SK-N-SH (cell line): ENCODE results near the gene NDEL1. TPM values are rescaled to one million over a fixed set of nuclear protein-coding genes. Genes with fewer than 3 reads are reported as not detected.

Experiments
- CTCF ChIA-PET: fragments of 300-600, 350-600 bp; formaldehyde crosslinking; extraction: SDS; loops from one replicate; lab custom pipeline; 2021; lab: Yijun Ruan, JAX
- POLR2A ChIA-PET: fragments of 350-600 bp; sonication (Branson Sonifier 250); formaldehyde crosslinking; extraction: SDS; loops from one replicate; lab custom pipeline; 2020; ENCODE audit warnings: antibody characterized with exemption, inconsistent platforms; lab: Yijun Ruan, JAX
- DNase-seq: peaks from one replicate; pipeline ENCODE4 v3.0.0; 2012
- H2AFZ ChIP-seq: fragments of 200-600 bp; sonication (generic); 2 replicates; pipeline ENCODE4 v1.8.1; 2016; ENCODE audit warnings: antibody characterized with exemption, mild to moderate bottlenecking, low read depth
- H3F3A ChIP-seq: fragments of 200-600 bp; sonication (generic); replicated peaks from 2 replicates; pipeline ENCODE3; 2016; ENCODE audit warnings: antibody characterized with exemption, mild to moderate bottlenecking; ENCODE audit not compliant: insufficient read depth
- H3K27ac ChIP-seq, 2 experiments: fragments of 200-500 bp in 1 of 2; fragments of 200-600 bp in 1 of 2; sonication (Bioruptor generic) in 1 of 2; sonication (generic), shearing (Covaris generic) in 1 of 2; 2 replicates each; pipeline versions ENCODE4 v1.5.1 to v1.6.1; 2014 to 2016; ENCODE audit warnings: low read depth in 2 of 2, inconsistent platforms in 1 of 2, low read length in 1 of 2, mild to moderate bottlenecking in 1 of 2, mixed read lengths in 1 of 2
- H3K27me3 ChIP-seq: fragments of 200-600 bp; sonication (generic), shearing (Covaris generic); 2 replicates; pipeline ENCODE4 v1.6.1; 2016; ENCODE audit warnings: mixed run types; ENCODE audit not compliant: insufficient read depth
- H3K36me3 ChIP-seq, 2 experiments: fragments of 200-500 bp in 1 of 2; fragments of 200-600 bp in 1 of 2; sonication (Bioruptor generic) in 1 of 2; sonication (generic) in 1 of 2; replicated peaks in 1 of 2; 2 replicates each; pipeline versions ENCODE3 to v1.5.1; 2014 to 2016; ENCODE audit warnings: low read length in 1 of 2, mild to moderate bottlenecking in 1 of 2; ENCODE audit not compliant: insufficient read depth in 2 of 2, control insufficient read depth in 1 of 2
- H3K4me1 ChIP-seq, 2 experiments: fragments of 200-500 bp in 1 of 2; fragments of 200-600 bp in 1 of 2; sonication (Bioruptor generic) in 1 of 2; sonication (generic), shearing (Covaris generic) in 1 of 2; 2 replicates each; pipeline versions ENCODE4 v1.5.1 to v1.6.1; 2014 to 2016; ENCODE audit warnings: low read depth in 1 of 2, low read length in 1 of 2, mixed run types in 1 of 2; ENCODE audit not compliant: insufficient read depth in 2 of 2, control insufficient read depth in 1 of 2
- H3K4me2 ChIP-seq: fragments of 200-600 bp; sonication (generic), shearing (Covaris generic); 2 replicates; pipeline ENCODE4 v1.6.1; 2017; ENCODE audit warnings: mixed run types
- H3K4me3 ChIP-seq, 2 experiments: fragments of 200-500 bp in 1 of 2; fragments of 200-600 bp in 1 of 2; sonication (Bioruptor generic) in 1 of 2; sonication (generic), shearing (Covaris generic) in 1 of 2; 2 replicates each; pipeline versions ENCODE4 v1.5.1 to v1.8.1; 2014 to 2016; ENCODE audit warnings: low read depth in 2 of 2, inconsistent platforms in 1 of 2, low read length in 1 of 2, mild to moderate bottlenecking in 1 of 2, mixed read lengths in 1 of 2, moderate library complexity in 1 of 2
- H3K79me2 ChIP-seq: fragments of 200-600 bp; sonication (generic); 2 replicates; pipeline ENCODE4 v1.8.1; 2017; ENCODE audit warnings: mild to moderate bottlenecking; ENCODE audit not compliant: insufficient read depth
- H3K9ac ChIP-seq: fragments of 200-600 bp; sonication (generic); 2 replicates; pipeline ENCODE4 v1.6.1; 2017; ENCODE audit warnings: mixed run types
- H3K9me2 ChIP-seq: fragments of 200-600 bp; sonication (generic); 2 replicates; pipeline ENCODE4 v1.6.1; 2017; ENCODE audit warnings: mixed run types
- H3K9me3 ChIP-seq: fragments of 200-600 bp; sonication (generic); 2 replicates; pipeline ENCODE4 v1.6.1; 2017; ENCODE audit warnings: mixed run types, mild to moderate bottlenecking, moderate library complexity
- H4K20me1 ChIP-seq: fragments of 200-600 bp; sonication (generic); 2 replicates; pipeline ENCODE4 v1.6.1; 2017; ENCODE audit warnings: mild to moderate bottlenecking, mixed run types; ENCODE audit not compliant: insufficient read depth
- CHD2 ChIP-seq: fragments of 150-350 bp; IDR thresholded peaks from 2 replicates; pipeline ENCODE4 v1.6.1; 2018; ENCODE audit warnings: low read length; ENCODE audit not compliant: partially characterized antibody
- ELF1 ChIP-seq: IDR thresholded peaks from 2 replicates; pipeline ENCODE4 v1.4.0; 2012
- EP300 ChIP-seq, 2 experiments: IDR thresholded peaks; 2 replicates each; pipeline versions ENCODE4 v1.4.0 to v1.6.1; 2012; ENCODE audit warnings: borderline replicate concordance in 1 of 2, low read depth in 1 of 2, low read length in 1 of 2
- EZH2phosphoT487 ChIP-seq: fragments of 200-600 bp; sonication (generic); IDR thresholded peaks from 2 replicates; pipeline ENCODE4 v1.6.1; 2017; ENCODE audit warnings: low read depth, mixed run types, mild to moderate bottlenecking, antibody characterized with exemption, moderate library complexity, borderline replicate concordance
- GATA2 ChIP-seq: sonication (generic); formaldehyde crosslinking; IDR thresholded peaks from 2 replicates; pipeline ENCODE4 v1.5.0; 2020; ENCODE audit warnings: mild to moderate bottlenecking, missing genetic modification reagents
- JUND ChIP-seq: IDR thresholded peaks from 2 replicates; pipeline ENCODE4 v1.4.0; 2012
- MEF2A ChIP-seq: IDR thresholded peaks from 2 replicates; pipeline ENCODE4 v1.4.0; 2012; ENCODE audit warnings: low read depth, borderline replicate concordance
- NRF1 ChIP-seq: IDR thresholded peaks from 2 replicates; pipeline ENCODE4 v1.6.1; 2012; ENCODE audit warnings: low read depth, mild to moderate bottlenecking, low read length
- POLR2AphosphoS5 ChIP-seq: IDR thresholded peaks from 2 replicates; pipeline ENCODE4 v1.6.1; 2012; ENCODE audit warnings: low read depth, low read length
- RXRA ChIP-seq: IDR thresholded peaks from 2 replicates; pipeline ENCODE4 v1.4.0; 2012; ENCODE audit warnings: low read depth, mild to moderate bottlenecking, borderline replicate concordance
- SMC3 ChIP-seq: IDR thresholded peaks from 2 replicates; pipeline ENCODE4 v1.6.1; 2012; ENCODE audit warnings: low read depth, low read length, improper control_type of control experiment
- TAF1 ChIP-seq: IDR thresholded peaks from 2 replicates; pipeline ENCODE4 v1.6.1; 2012; ENCODE audit warnings: low read depth, mild to moderate bottlenecking, low read length, moderate library complexity, borderline replicate concordance
- WGBS: methylation state at CpG from one replicate; pipeline ENCODE4 v1.1.6; 2017; ENCODE audit warnings: low lambda C conversion rate; 5-methylcytosine and 5-hydroxymethylcytosine counted together
- polyA plus RNA-seq, 3 experiments: library from polyadenylated mRNA; depleted of rRNA; stranded (reverse); fragments of >200 nt; gene quantifications; 2 replicates each; pipeline ENCODE4 v1.2.3, GENCODE V29; 2012

Gene NDEL1
- polyA plus RNA-seq, 1 of the 3 experiments (the other 2 are of a cell fraction): 49.5 TPM

GRCh38 chr17:8479431-8479947 is 43.8 kb downstream of the NDEL1 start:
- H3K79me2 ChIP-seq: no peaks in the 10 kb centered on the region
- WGBS: 88% methylated on average over 11 of the region's 11 CpGs
- POLR2A ChIA-PET: no interaction called here

DNA sequence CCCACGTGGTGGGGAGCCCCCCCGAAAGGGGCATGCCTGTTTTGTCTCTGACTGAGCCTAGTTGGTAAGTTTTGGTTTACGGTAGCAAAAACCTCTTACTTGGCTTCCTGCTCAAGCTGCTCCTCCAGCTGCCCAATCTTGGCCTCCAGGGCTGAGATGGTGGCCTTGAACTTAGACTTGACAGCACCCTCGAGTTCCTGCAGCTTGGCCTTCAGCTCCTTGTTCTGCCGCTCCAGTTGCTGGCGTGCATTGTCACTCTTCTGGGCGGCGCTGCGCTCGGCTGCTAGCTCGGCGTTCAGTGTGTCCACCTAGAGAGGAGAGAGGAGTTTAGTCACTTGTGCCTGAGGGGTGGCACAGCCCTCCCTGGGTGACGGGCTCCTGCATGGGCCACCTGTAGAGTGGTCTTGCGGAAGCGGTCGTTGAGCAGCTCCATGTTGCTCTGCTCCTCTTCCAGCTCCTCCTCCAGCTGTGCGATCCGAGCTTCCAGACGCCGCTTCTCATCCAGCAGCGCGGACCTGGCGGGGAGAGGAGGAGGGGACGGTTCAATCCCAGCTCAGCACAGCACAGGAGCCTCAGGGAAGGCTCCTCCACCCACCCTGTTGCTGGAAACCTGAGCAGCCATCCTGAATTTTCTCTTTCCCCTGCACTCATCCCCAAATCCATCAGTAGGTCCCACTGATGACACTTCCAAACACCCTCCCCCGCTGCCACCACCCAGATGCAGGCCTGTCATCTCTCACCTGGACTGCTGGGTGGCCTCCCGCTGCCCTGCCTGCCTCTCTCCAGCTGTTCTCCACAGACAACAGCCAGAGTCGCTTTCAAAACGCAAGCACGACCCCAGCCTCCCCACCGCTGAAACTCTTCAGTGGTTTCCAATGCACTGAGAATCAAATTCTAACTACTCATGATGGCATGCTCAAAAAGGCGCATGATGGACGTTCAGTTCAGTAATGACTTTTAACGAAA is 44.6 kb downstream of the NDEL1 start:
- Histone ChIP-seq H3K4me1 (no peaks in the 10 kb centered on the region), H3K9me2 (no peaks in the 10 kb centered on the region), H3K27ac (no peak overlapping the region), H3K27me3 (no peaks in the 10 kb centered on the region), H4K20me1 (no peaks in the 10 kb centered on the region), H3K4me3 (no peak overlapping the region), H3K36me3 (peaks cover 63 to 94% of the 10 kb centered on the region in 2 experiments), H3K4me2 (no peak overlapping the region), H2AFZ (no peak overlapping the region), H3K79me2 (no peaks in the 10 kb centered on the region), H3K9me3 (peaks cover 9% of the 10 kb centered on the region; the same call in 1 of the 2 replicates), H3K9ac (no peak overlapping the region), H3F3A (peaks cover 10% of the 10 kb centered on the region)
- ChIA-PET CTCF (interaction anchor here (0.6 to 1.3 kb wide), 4 partner anchors 228 to 305 kb away, joined by 3 to 4 read pairs (median 3); no protein-coding TSS in a partner anchor), POLR2A (interaction anchor here (0.8 kb wide), 1 partner anchor 16 kb away, joined by 3 read pairs; no protein-coding TSS in a partner anchor)
- no peak for DNase-seq
- WGBS: 89% methylated on average over 28 of the region's 33 CpGs
- TF ChIP-seq EP300 (IDR thresholded peaks at IDR 0.05; ENCODE audit: borderline replicate concordance in 1 of 2, low read depth in 1 of 2, low read length in 1 of 2): no peak
- TF ChIP-seq ELF1: no peak
- no peak for TF ChIP-seq GATA2 (CRISPR knock-in tag)
- no peak for TF ChIP-seq SMC3
- TF ChIP-seq NRF1: no peak
- no peak for TF ChIP-seq TAF1
- no peak for TF ChIP-seq EZH2phosphoT487
- no peak for TF ChIP-seq POLR2AphosphoS5

More at GRCh38 chr17:8479431-8479947, 43.8 kb downstream of the NDEL1 start:
- Histone ChIP-seq H3K9me2 (no peaks in the 10 kb centered on the region), H3K9ac (no peak overlapping the region), H3K27me3 (no peaks in the 10 kb centered on the region), H3K9me3 (0 out of 2 replicates have a peak, but pooled peaks cover 2% of the 10 kb centered on the region), H3K36me3 (peaks cover 56 to 94% of the 10 kb centered on the region in 2 experiments), H3F3A (peaks cover 13% of the 10 kb centered on the region), H4K20me1 (no peaks in the 10 kb centered on the region), H3K4me3 (no peak overlapping the region), H3K4me2 (no peak overlapping the region), H3K27ac (no peak overlapping the region), H2AFZ (no peak overlapping the region), H3K4me1 (no peaks in the 10 kb centered on the region)
- no peak for DNase-seq
- CTCF ChIA-PET: interaction anchor here (0.6 to 1.3 kb wide), 3 partner anchors 229 to 306 kb away, joined by 3 to 4 read pairs (median 3); no protein-coding TSS in a partner anchor
- TF ChIP-seq ELF1 (no peak), MEF2A (no peak), RXRA (no peak), CHD2 (no peak), JUND (no peak), SMC3 (no peak), POLR2AphosphoS5 (no peak)
